NCI-H1048 (cell line): ENCODE data around the gene MAGI1.

ENCODE experiments used
- DNase-seq: peaks from one replicate; lab custom pipeline; 2025; lab: John Stamatoyannopoulos, UW

The MAGI1 gene

GRCh38 chr3:65972765-65973164 lies 66.0 kb downstream of the MAGI1 start:
- DNase-seq: no peak

GRCh38 chr3:65971293-65972252 lies 67.1 kb downstream of the MAGI1 start:
- no peak for DNase-seq

GRCh38 chr3:65968996-65969395 lies 69.7 kb downstream of the MAGI1 start:
- DNase-seq: no peak

GRCh38 chr3:65967451-65967850 lies 71.3 kb downstream of the MAGI1 start:
- no peak for DNase-seq

DNA sequence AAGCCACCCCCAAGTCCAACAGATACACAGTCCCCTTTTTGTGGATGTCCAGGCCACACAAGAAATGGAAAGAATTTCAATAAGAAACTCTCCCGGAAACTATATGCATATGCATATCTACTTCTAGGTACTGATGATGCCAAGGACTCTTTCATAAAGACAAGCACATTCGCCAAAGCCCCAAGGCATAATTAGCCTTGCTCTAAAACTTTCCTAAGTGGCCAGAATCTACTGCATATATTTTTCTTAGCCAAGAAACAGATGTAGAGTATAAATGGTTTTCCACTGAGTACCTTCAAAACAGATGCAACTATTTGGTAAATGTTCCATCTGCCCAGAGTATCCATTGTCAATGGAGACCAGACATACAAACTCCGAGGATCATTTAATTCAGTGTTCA lies 73.9 kb downstream of the MAGI1 start:
- no peak for DNase-seq

GRCh38 chr3:65963787-65964677 lies 74.7 kb downstream of the MAGI1 start:
- DNase-seq: no peak

- DNase-seq: no peak
These were observed 77.0 kb downstream of the MAGI1 start for GRCh38 chr3:65961733-65962132.

DNA sequence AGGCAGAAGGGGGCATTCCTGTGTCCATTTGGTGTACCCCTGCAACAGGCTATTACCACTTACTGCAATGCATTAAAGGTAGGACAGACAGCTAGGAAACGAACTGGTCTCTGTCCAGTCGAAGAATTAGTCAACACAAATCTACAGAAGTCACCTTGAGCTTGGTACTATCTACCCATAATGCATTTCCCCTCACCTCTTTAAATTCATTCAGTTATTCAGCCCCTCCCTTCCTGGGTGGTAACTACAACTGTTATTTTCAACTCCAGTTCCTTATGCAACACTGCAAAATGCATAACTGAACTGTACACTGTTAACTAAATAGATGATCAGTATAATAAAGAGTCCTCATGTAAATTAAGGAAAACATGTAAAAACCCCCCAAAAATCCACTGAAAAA lies 77.6 kb downstream of the MAGI1 start:
- DNase-seq: no peak

DNA sequence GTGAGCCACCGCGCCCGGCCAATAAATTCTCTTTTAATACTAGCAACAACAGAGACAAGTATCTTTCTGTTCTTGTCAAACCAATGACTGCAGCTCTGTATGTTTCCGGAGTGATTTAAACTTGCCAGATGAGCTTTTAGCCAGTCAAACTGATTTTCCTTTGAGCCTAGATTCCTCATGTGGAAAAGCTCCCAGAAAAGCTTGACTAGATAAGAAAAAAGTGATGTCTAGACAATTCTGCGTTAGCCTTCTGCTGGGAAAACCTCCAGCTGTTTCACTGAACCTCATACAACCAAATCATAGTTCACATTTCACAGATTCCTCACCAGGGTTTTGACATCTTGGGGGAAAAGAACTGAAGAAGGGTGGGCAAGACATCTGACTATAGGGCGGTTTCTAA lies 78.6 kb downstream of the MAGI1 start:
- DNase-seq: no peak

- DNase-seq: no peak
These were observed 80.5 kb downstream of the MAGI1 start for GRCh38 chr3:65958216-65958615.

DNA sequence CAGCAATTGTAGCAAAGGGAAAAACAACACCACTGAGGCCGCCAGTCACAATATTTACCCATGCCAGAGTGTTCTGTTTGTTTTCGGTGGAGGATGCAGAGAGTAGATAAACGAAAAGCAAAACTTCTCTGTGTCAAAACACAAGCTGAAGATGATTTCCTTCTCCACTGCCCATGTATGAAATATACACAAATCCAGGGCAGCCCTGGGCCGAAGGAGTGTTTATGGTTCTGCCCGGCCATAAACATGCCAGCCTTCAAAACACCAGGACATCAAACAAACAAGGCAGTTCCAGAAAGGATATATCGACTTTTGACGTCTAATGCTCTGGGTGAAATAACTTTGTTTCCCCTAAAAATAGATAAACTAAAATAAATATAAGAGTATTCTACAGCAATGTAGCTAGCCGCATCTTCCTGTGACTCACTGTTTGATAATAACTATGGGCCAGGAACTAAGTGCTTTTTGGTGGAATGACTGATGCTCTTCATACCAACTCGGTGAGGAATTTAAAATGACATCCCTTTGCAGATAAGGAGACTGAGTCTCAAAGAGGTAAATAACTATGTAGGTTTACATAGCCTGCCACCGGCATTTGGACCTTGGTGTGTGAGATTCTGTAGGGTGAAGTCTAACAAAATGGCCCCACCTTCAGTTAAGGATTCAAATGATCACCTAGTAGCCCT lies 82.8 kb downstream of the MAGI1 start:
- DNase-seq: no peak

GRCh38 chr3:65953881-65954733 lies 84.6 kb downstream of the MAGI1 start:
- DNase-seq: no peak

GRCh38 chr3:65953301-65953812 lies 85.4 kb downstream of the MAGI1 start:
- no peak for DNase-seq

DNA sequence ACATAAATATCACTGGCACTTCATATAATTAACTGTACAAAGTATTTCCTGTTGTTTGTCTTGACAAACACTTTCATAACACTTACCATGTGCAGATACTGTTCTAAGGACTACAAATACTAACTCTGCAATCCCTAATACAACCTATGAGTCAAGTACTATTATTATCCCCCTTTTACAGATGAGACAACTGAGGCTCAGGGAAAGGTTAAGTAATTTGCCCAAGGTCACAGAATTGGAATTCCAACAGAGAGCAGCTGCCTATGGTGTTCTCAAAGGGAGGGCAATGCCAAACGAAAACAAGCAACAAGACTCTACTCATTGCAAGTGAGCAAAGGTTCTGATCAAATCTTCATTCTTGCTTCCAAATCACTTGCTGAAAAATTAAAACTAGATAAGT lies 85.9 kb downstream of the MAGI1 start:
- no peak for DNase-seq

DNA sequence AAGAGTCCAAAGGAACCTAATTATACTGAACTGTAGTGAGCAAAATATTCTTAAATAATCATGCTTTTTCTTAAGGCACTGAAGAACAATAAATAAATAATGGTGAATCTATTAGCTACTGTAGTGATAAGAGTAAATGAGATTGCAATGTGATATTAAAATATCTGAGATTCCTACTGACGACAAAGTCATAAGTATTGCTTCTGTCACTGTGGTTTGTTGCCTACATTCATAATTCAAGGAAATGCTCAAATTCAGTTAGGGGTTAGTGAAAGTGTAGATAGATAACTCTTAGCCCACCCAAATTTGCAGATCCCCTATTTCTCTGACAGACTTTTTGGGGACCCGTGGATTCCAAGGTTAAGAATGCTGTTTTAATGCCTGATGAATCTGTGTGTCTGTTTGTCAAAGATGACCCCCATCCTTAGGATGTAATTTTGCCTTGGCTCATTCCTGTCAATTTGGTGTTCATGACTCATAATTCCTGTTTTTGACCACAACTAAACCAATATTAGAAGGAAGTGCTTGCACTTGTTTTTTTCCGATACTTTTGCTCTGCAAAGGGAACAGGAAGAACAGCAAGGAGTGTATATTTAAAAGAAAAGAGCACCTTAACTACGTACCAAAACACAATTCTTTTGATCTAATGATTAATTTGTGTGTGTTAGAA lies 86.7 kb downstream of the MAGI1 start:
- no peak for DNase-seq

DNA sequence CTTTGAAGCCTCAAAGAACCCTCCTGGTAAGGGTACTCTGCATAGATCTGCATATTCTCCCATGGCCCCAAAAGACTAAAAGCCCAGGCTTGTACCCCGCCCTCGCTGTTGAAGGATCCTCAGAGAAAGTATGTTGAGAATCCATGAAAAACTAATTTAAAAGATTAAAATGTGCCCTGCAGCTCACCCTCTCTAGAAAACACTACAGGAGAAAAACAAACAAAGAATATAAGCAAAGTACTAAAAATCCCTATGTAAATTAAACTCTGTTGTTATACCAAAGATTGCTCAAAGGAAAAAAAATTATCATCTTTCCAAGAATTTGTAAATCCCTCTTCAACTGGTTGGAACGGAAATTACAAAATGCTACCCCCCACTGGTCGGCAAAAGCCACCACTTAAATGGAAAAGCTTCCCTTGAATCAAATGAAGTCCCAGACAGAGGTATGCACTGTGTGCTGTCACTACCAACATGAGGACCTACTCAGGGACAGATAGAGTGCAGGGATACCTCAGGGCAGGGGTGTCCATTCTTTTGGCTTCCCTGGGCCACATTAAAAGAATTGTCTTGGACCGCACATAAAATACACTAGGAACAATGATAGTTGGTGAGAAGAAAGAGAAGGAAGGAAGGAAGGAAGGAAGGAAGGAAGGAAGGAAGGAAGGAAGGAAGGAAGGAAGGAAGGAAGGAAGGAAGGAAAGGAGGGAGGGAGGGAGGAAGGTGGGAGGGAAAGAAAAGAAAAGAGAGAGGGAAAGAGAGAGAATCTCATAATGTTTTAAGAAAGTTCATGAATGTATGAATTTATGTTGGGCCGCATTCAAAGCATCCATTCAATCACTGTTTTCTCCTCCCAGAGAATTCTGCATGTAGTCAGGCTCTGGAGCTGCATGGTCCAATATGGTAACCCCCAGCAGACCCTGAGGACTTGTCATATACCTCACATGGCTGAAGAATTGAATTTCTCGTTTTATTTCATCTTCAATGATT lies 88.1 kb downstream of the MAGI1 start:
- DNase-seq: no peak

- no peak for DNase-seq
These were observed 89.7 kb downstream of the MAGI1 start for GRCh38 chr3:65948841-65949573.

DNA sequence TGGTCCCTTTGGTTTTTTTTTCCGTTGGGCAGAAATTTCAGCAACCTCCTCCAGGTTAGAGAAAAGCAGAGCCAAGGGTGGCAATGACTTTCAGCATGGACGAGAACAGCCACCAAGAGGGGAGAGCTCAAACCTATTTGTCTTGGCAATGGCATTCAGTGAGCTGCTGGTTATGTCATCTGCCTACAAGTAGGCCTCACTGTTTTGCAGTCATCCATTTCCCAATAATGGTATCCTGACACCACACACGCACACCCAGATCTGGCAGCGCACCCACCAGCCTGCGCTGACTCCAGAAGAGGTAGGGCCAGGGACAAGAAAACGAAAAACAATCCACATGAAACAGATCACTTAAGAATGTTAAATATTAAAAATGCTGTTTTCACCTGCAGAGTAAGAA lies 92.3 kb downstream of the MAGI1 start:
- DNase-seq: no peak

DNA sequence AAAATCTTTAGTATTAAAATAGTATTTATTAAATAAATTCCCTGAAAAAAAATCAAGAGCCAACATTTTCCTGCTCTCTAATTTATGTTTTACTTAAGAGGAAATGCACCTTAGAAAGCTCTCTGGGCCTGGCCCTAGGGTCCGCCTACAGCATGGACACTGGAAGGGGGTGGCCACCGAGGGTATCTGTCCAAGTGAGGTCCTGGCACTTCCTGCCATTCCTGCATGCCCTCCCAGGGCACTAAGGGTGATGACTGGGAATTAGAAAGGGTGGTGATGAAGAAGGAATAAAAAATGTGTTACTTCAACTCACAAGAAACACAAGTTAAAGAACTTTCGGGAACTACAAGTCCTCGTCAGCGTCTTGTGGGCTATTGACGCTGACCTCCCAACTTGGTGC lies 92.8 kb downstream of the MAGI1 start:
- no peak for DNase-seq
